Stimulated activated effector memory CD8-positive, alpha-beta T cell treated with anti-CD3 and anti-CD28 coated beads, Interleukin-12 subunit alpha, Interleukin-12 subunit beta, amount 100 ng/mL, for 72 hours (primary cell): ENCODE results near the gene JARID2.

Experiments used
- ATAC-seq: fragments of 150-1000 bp; cut with Tn5 transposase; 2 replicates; pipeline ENCODE4 v1.10.0; 2021
- DNase-seq, 2 donors: peaks; one replicate each; pipeline ENCODE4 v3.0.0; 2021 to 2022; ENCODE audit warnings: low spot score in 2 of 2
- H3K27ac Mint-ChIP-seq: one replicate; pipeline ENCODE4 v1.8.0; 2022; ENCODE audit warnings: mild to moderate bottlenecking, mixed read lengths
- H3K36me3 Mint-ChIP-seq: one replicate; pipeline ENCODE4 v1.8.0; 2022; ENCODE audit warnings: mild to moderate bottlenecking, mixed read lengths
- H3K4me1 Mint-ChIP-seq: one replicate; pipeline ENCODE4 v1.8.0; 2022; ENCODE audit warnings: mixed read lengths
- H3K4me3 Mint-ChIP-seq: one replicate; pipeline ENCODE4 v1.8.0; 2022; ENCODE audit warnings: mild to moderate bottlenecking, mixed read lengths
- H3K9me3 Mint-ChIP-seq: one replicate; pipeline ENCODE4 v1.8.0; 2022; ENCODE audit warnings: mixed read lengths

JARID2 gene

DNA sequence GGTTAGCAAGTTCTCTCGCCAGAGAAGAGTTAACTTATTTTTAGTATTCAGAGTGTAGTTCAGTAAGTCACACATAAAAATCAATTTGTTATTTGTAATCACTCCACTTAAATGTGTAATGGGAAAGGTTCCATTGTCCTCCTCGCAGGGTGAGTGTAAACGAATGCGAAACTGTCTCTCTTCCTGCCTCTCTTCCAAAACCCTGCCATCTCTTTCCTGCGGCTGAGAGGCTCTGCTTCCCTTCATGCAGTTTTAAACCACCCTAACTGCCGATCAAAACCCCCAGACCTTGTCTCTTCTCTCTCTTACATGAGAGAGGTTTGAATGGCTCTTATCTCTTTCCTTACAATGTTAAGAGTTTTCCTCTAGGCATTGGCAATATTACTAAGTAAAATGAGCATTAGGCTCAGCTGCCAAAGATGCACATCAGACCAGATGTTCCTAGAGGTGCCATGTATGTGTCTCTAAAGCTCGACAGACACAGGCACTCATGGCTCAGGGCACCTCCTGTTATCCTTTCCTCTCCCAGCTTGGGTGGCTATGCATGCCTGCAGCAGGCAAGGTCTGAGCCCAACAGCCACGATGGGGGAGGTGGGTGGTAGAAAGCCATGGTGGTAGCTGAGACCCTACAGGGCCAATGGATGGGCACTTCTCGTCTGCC, 91.2 kb downstream of the JARID2 start:
- Mint-ChIP-seq H3K27ac (peak overlapping the region; percentile 73), H3K36me3 (peaks cover 20% of the 10 kb centered on the region), H3K4me1 (peaks cover 78% of the 10 kb centered on the region), H3K4me3 (no peak overlapping the region), H3K9me3 (no peaks in the 10 kb centered on the region)
- ATAC-seq: no peak
- no peak for DNase-seq

GRCh38 chr6:15337582-15337981, 91.7 kb downstream of the JARID2 start:
- H3K36me3 Mint-ChIP-seq: peaks cover 20% of the 10 kb centered on the region
- H3K4me1 Mint-ChIP-seq: peaks cover 82% of the 10 kb centered on the region
- ATAC-seq (no peak), DNase-seq (no peak)
- no peaks in the 10 kb centered on the region for H3K9me3 Mint-ChIP-seq
- H3K27ac Mint-ChIP-seq: peak overlapping the region; percentile 73
- no peak overlapping the region for H3K4me3 Mint-ChIP-seq

DNA sequence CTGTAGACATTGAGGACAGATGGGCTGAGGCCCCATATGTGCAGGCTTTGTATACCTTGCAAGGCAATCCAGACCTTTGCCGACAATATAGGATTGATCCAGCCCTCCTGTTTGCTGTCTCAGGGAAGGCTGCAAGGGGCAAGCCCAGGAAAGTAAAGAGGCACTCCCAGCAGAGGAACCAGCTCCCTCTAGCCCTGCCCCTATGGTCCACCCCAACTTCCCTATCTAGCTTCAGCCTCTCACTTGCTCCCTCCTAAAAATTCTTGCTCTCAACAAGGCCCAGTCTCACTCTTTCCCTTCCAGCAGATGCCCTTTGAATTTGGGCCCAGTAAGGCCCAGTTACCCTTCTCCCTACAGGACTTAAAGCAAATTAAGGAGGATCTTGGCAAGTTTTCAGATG, 92.6 kb downstream of the JARID2 start:
- DNase-seq (no peak), ATAC-seq (no peak)
- Mint-ChIP-seq H3K9me3 (no peaks in the 10 kb centered on the region), H3K4me3 (no peak overlapping the region), H3K4me1 (peaks cover 81% of the 10 kb centered on the region), H3K27ac (no peak overlapping the region), H3K36me3 (peaks cover 17% of the 10 kb centered on the region)

DNA sequence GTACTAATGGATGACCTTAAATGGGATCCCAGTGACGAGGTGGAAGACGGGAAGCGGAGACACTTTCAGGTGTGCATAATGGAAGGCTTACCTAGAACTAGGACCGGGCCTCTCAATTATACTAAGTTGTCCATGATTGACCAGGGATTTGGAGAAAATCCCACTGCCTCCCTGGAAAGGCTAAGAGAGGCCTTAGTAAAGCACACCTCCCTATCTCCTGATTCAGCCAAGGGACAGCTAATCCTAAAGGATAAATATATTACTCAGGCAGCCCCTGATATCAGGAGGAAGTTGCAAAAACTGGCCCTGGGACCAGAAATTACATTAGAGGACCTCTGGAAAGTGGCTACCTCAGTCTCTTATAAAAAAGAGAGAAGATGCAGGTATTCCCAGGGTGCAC, 93.2 kb downstream of the JARID2 start:
- ATAC-seq (no peak), DNase-seq (no peak)
- peaks cover 14% of the 10 kb centered on the region for H3K36me3 Mint-ChIP-seq
- H3K9me3 Mint-ChIP-seq: no peaks in the 10 kb centered on the region
- H3K4me3 Mint-ChIP-seq: no peak overlapping the region
- no peak overlapping the region for H3K27ac Mint-ChIP-seq
- H3K4me1 Mint-ChIP-seq: peaks cover 82% of the 10 kb centered on the region

GRCh38 chr6:15340105-15340601, 94.3 kb downstream of the JARID2 start:
- Mint-ChIP-seq H3K4me1 (peaks cover 77% of the 10 kb centered on the region), H3K9me3 (no peaks in the 10 kb centered on the region), H3K27ac (peak overlapping the region; percentile 49), H3K36me3 (peaks cover 14% of the 10 kb centered on the region), H3K4me3 (peak overlapping the region; percentile 36)
- DNase-seq (no peak), ATAC-seq (peak; percentile 36)

- ATAC-seq (peak; percentile 21), DNase-seq (no peak)
- Mint-ChIP-seq H3K9me3 (no peaks in the 10 kb centered on the region), H3K4me3 (peak overlapping the region; percentile 36), H3K36me3 (peaks cover 12% of the 10 kb centered on the region), H3K4me1 (peaks cover 77% of the 10 kb centered on the region), H3K27ac (peak overlapping the region; percentile 49)
Measured at GRCh38 chr6:15340775-15341174, 94.9 kb downstream of the JARID2 start.

- Mint-ChIP-seq H3K27ac (peak overlapping the region; percentile 49), H3K4me3 (peak overlapping the region; percentile 36), H3K36me3 (peaks cover 8% of the 10 kb centered on the region), H3K4me1 (peaks cover 80% of the 10 kb centered on the region), H3K9me3 (no peaks in the 10 kb centered on the region)
- ATAC-seq: peak; percentile 68
- no peak for DNase-seq
Measured at GRCh38 chr6:15341311-15342001, 95.6 kb downstream of the JARID2 start.

DNA sequence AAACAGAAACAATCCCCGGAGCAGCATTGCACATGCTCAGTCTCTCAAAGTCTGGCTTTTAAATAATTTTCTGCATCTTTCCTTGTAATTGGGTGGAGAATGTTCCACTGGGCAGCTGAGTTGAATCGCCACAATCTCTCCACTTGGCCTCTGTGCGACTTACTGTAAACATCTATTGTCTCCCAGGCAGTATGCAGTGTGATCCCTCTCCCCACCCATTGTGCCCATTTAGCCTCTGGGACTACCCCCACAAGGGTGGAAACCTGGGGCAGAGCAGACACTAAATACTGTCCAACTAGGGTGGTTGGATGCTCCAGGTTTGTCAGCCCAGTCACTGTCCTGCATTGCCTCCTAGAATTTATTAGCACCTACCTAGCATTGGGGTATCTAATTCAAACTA, 96.2 kb downstream of the JARID2 start:
- Mint-ChIP-seq H3K4me3 (no peak overlapping the region), H3K36me3 (peaks cover 1% of the 10 kb centered on the region), H3K27ac (no peak overlapping the region), H3K9me3 (no peaks in the 10 kb centered on the region), H3K4me1 (peaks cover 81% of the 10 kb centered on the region)
- DNase-seq: no peak
- no peak for ATAC-seq

- Mint-ChIP-seq H3K27ac (no peak overlapping the region), H3K36me3 (no peaks in the 10 kb centered on the region), H3K4me3 (no peak overlapping the region), H3K9me3 (no peaks in the 10 kb centered on the region), H3K4me1 (peaks cover 75% of the 10 kb centered on the region)
- no peak for ATAC-seq
- no peak for DNase-seq
Measured at GRCh38 chr6:15343490-15344191, 97.8 kb downstream of the JARID2 start.

- Mint-ChIP-seq H3K27ac (no peak overlapping the region), H3K4me3 (no peak overlapping the region), H3K4me1 (peaks cover 73% of the 10 kb centered on the region), H3K36me3 (peaks cover 4% of the 10 kb centered on the region), H3K9me3 (no peaks in the 10 kb centered on the region)
- ATAC-seq (no peak), DNase-seq (no peak)
Measured at GRCh38 chr6:15344192-15344519, 98.3 kb downstream of the JARID2 start.

- H3K4me3 Mint-ChIP-seq: no peak overlapping the region
- H3K36me3 Mint-ChIP-seq: peaks cover 10% of the 10 kb centered on the region
- H3K27ac Mint-ChIP-seq: no peak overlapping the region
- H3K9me3 Mint-ChIP-seq: no peaks in the 10 kb centered on the region
- no peak for DNase-seq
- no peak for ATAC-seq
- H3K4me1 Mint-ChIP-seq: peaks cover 76% of the 10 kb centered on the region
Measured at GRCh38 chr6:15344831-15345230, 99.0 kb downstream of the JARID2 start.

- DNase-seq: no peak
- peaks cover 73% of the 10 kb centered on the region for H3K4me1 Mint-ChIP-seq
- H3K36me3 Mint-ChIP-seq: peaks cover 19% of the 10 kb centered on the region
- no peak for ATAC-seq
- H3K4me3 Mint-ChIP-seq: no peak overlapping the region
- no peaks in the 10 kb centered on the region for H3K9me3 Mint-ChIP-seq
- H3K27ac Mint-ChIP-seq: no peak overlapping the region
Measured at GRCh38 chr6:15346315-15346714, 100.4 kb downstream of the JARID2 start.

- H3K4me3 Mint-ChIP-seq: no peak overlapping the region
- H3K36me3 Mint-ChIP-seq: peaks cover 19% of the 10 kb centered on the region
- no peaks in the 10 kb centered on the region for H3K9me3 Mint-ChIP-seq
- no peak for DNase-seq
- no peak overlapping the region for H3K27ac Mint-ChIP-seq
- H3K4me1 Mint-ChIP-seq: peaks cover 77% of the 10 kb centered on the region
- no peak for ATAC-seq
Measured at GRCh38 chr6:15348528-15348927, 102.7 kb downstream of the JARID2 start.

- ATAC-seq (no peak), DNase-seq (no peak)
- Mint-ChIP-seq H3K4me1 (peaks cover 78% of the 10 kb centered on the region), H3K36me3 (peaks cover 21% of the 10 kb centered on the region), H3K4me3 (no peak overlapping the region), H3K9me3 (no peaks in the 10 kb centered on the region), H3K27ac (no peak overlapping the region)
Measured at GRCh38 chr6:15349379-15349778, 103.5 kb downstream of the JARID2 start.

DNA sequence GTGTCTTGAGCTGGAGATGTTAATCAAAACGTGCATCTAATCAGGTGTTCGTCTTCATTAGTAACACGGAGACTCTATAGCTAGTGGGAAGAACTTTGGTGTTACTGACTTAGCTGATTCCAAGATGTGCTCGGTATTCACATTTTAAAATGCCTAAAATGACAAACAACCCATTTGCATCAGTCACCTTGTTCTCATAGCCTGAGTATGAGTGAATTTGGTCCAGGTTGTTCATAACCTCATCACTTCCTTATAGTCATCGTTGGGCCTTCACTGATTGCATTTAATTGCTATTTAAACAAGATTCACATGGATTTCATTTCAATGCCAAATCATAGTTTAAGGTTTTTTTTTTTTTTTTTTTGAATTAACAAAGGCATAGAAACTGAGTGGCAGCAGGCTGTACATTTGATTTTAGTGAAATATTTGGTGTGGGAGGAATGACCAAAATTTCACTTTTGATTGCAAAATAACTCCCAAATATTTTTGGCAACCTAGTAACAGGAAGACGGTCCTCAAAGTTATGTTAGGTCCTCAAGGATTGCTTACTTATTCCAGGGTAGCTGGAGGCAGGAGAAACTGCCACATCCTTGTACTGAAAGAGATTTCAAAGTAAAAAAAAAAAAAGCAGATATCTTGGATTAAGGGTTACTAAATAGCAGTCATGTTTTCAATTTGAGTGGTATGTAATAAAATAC, 104.7 kb downstream of the JARID2 start:
- H3K4me3 Mint-ChIP-seq: no peak overlapping the region
- no peaks in the 10 kb centered on the region for H3K9me3 Mint-ChIP-seq
- peaks cover 78% of the 10 kb centered on the region for H3K4me1 Mint-ChIP-seq
- H3K27ac Mint-ChIP-seq: no peak overlapping the region
- DNase-seq (no peak), ATAC-seq (peak; percentile 46)
- H3K36me3 Mint-ChIP-seq: peaks cover 26% of the 10 kb centered on the region
